ENCODE measurements around the gene SMYD5.

The SMYD5 gene

GRCh38 chr2:73208258-73208657 is 5.8 kb upstream of the SMYD5 start:
- no peak for DNase-seq

DNA sequence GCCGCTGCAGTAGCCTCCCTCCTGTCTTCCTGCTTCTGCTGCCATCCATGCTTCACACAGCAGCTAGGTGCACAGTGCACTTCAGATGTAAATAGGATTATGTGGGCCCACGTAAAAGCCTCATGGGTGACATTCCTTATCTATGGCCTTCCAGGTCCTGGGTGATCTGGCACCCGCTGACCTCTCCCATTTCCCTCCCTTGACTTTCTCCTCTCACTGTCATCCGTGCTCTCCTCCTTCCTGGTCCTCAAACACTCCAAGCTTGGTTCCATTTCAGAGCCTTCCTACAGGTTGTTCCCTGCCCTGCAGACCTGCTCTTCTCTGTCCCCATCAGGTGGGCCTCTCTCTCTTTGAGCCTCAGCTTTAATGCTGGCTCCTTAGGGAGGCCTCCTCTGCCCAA is 4.0 kb upstream of the SMYD5 start:
- DNase-seq = no peak

GRCh38 chr2:73210696-73211095 is 3.3 kb upstream of the SMYD5 start:
- DNase-seq = no peak

DNA sequence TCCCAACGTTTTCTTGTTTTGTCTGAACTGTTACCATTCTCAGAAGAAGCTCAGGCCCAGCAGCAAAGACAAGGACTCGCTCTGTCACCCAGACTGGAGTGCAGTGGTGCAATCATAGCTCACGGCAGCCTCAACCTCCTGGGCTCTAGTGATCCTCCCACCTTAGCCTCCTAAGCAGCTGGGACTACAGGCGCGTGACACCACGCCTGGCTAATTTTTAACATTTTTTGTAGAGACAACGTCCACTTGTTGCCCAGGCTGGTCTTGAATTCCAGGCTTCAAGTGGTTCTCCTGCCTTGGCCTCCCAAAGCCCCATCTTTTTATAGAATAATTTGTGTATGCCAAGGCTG is 2.0 kb upstream of the SMYD5 start:
- DNase-seq = no peak

GRCh38 chr2:73212448-73213176 is 1.4 kb upstream of the SMYD5 start:
- peak; percentile 66 for DNase-seq

- no peak for DNase-seq
Observed at GRCh38 chr2:73215254-73215653, 1.2 kb downstream of the SMYD5 start.

- no peak for DNase-seq
Observed at GRCh38 chr2:73217160-73217559, 3.1 kb downstream of the SMYD5 start.

- DNase-seq = no peak
Observed at GRCh38 chr2:73217826-73218225, 3.8 kb downstream of the SMYD5 start.

- DNase-seq = no peak
Observed at GRCh38 chr2:73218298-73218697, 4.3 kb downstream of the SMYD5 start.

DNA sequence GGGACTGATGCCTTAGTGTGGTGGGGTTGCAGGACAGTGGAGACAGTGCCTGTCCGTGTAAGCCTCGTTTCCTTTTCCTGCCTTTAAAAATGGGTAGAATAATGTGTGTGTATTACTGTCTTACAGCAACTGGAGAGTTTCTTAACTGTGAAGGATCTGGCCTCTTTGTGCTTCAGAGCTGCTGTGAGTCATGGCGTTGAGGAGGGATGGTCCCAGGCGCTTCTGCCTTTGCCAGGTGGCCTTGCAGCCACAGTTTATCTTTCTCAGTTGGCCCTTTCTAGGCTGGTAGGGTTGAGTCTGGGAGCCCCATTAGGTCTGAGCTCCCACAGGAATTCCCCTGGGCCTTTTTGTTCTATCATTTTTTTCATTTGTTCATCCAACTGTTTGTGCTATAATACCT is 9.8 kb downstream of the SMYD5 start:
- no peak for DNase-seq

DNA sequence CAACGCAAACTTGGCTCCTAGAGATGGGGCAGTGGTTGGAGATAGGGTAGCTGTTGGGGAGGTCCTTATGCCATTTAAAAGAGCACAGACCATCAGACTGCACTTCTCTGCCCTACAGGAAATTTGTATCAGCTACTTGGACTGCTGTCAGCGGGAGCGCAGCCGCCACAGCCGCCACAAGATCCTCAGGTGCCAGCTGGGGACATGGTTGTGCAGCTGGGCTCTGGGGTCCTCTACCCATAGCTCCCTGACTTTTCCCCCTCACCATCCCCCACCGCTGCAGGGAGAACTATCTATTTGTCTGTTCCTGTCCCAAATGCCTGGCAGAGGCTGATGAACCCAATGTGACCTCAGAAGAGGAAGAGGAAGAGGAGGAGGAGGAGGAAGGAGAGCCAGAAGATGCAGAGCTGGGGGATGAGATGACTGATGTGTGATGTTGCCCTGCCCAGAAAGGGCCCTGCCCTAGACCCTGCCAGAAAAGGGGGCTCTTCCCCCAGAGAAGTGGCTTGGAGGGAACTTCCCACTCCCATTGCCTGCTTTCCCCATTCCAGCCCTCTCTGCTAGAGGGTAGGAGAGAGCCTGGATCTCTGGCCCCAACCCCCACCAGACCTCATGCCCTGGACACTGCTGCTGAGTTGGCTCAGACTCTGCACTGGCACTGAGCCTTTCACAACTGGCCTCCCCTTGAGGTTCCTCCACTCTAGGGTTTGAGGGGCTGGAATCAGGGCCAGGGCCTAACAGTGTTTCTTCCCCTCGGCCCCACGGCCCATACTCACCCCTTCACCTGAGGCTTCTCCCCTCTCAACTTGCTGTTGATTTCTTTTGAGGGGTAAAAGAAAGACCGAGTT is 11.7 kb downstream of the SMYD5 start:
- DNase-seq = no peak

GRCh38 chr2:73227086-73227485 is 13.0 kb downstream of the SMYD5 start:
- DNase-seq = no peak

GRCh38 chr2:73228631-73229030 is 14.6 kb downstream of the SMYD5 start:
- DNase-seq = no peak

DNA sequence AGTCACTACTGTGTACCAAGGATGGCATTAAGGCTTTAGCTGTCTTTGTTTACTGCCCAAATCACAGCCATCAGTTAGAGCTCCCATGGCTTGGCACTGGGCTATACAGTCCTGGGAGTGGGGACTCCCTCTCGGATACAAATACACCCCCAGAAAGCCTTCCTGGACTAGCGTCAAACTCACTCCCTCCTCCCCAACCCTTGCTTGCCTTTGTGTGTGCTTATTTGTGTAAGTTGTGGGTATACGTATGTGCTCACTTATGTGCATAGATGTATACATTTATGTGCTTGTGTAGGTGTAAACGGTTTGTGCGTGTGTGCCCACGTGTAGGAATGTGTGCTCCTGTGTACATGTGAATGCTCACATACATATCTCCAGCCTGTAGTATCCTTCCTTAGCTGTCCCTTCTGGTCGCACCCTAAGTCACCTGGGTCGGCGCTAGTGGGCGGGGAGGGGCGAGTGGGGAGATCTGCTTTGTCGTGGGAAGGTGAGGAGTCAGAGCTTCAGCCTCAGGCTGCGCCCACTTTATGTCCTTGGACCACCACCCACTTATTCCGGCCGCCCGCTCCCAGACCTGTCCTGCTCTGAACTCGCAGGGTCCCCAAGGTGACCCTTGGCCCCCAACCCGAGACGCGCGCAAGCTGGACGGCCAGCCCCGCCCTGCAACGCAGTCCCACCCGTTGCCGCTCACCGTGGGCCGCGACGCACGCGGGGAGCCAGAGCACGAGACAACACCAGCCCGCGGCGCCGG is 18.5 kb downstream of the SMYD5 start:
- no peak for DNase-seq

DNA sequence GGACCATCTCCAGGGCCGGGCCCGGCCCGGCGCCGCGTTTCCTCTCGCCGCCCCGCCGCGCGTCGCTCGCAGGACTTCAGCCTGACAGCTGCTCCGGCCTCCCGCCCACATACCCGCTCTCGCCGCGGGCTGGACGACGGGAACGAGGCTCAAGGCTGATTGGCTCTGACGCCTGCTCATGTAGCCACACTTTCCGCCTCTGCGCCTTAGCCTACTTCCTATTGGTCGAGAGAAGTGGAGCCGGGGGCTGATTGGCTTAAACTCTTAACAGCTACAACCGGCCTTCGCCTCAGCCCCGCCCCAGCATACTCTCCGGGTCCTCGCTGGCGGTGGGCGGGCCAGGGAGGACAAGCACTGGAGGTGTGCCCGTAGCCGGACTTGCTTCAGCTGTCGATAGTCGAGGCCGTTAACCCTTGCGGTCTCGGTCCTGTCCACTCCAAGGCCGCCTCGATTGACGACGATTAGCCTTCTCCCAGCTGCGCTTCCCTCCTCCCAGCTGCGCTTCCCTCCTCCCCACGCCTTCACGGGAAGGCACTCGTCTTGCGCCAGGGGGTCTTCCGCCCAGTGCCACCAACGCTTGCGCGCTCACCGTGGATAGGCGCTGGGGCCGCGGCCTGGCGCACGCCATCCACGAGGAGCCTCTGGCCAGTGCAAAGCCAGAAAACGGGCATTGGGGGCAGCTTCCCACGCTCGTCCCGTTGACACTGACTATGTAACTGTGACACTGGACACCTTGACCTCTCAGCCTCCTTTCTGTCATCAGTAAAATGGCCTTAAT is 19.3 kb downstream of the SMYD5 start, which contains the start of gene PRADC1:
Gene PRADC1, minus strand, starts transcription at position 86 of the 778 bp plus-strand sequence. Its CDS starts 79 bp downstream, at position 7.
- peak; percentile 97 for DNase-seq

- DNase-seq = peak; percentile 91
Observed at GRCh38 chr2:73233932-73234832, 20.1 kb downstream of the SMYD5 start, which contains the start of gene CCT7. TSS of gene CCT7 (plus strand) at chr2:73234308. CDS start at chr2:73234379, 71 bp downstream.

- no peak for DNase-seq
Observed at GRCh38 chr2:73235315-73236028, 21.4 kb downstream of the SMYD5 start.

DNA sequence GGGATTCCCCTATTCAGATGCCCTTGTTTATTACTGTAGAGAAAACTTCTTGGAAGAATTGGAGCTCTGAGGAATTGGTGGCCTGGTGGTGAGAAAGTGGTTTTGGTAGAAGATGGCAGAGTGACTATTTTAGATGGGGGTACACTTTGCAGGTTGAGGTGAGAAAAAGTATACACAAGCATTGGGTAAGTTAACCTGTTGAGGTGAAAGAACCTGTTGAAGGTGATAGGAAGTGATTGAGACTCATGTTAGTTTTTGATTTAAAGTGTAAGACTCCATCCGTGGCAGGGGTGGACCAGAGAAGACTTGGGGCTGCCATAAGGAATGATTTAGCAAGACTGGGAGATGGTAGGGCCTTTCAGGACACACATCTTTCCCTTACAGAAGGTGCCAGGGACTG is 23.1 kb downstream of the SMYD5 start:
- no peak for DNase-seq

DNA sequence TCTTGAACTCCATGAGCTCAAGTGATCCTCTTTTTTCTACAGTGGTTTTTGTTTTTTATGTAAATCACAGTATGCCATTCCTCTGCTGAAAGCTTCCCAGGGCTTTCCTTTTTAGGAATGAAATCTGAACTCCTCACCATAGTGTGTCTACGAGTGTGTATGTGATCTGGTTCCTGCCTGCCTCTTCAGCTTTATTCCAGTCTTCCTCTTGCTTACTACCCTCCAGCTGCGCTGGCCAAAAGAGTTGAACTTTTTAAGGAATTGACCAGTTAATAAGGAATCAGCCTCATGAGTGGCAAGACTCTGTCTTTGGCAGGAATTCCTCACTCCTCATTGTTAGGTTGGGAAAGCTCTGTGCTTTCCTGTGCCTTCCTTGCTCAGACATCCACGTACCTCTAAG is 24.1 kb downstream of the SMYD5 start:
- no peak for DNase-seq

DNA sequence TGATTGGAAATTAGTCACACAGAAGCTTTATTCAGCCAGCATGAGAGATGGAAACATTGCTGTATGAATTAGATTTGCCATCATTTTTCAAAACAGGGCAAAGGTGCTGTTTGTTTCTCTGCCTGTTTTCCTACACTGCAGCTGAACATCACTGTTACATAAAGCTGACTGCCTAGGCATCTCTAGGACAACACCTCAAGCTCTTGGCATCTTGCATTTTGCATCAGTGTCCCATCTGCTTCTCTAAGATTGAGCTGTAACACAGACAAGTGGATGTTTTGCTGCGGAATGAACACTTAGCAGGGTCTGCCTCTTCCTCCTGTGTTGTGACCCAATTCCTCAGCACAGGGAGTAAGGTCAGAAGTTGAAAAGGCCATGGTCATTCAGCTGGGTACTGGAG is 24.9 kb downstream of the SMYD5 start:
- no peak for DNase-seq

DNA sequence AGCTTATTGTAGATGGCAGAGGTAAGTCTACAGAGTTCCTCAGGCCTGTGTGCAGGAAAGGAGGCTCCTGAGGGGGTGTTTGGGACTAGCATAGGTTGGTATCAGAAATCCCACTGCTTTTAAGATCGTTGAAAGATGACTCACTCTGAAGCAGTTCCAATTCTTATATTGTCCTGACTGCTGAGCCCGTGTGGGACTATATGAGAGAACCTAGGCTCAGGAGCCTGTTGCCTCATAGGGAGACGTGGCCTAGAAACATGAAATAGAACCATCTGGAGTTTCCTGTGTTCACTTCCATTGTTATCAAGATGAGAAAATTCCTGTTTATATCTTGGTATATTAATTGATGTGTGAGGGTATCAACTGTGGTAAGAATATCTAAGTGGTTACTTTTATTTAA is 25.7 kb downstream of the SMYD5 start:
- no peak for DNase-seq
